ENCODE data around the gene CRBN.

GRCh38 chr3:3129579-3129978, 49.9 kb downstream of the CRBN start:
- no peak for TF ChIP-seq CTCF (conservative IDR thresholded peaks at IDR 0.05; ENCODE audit: low read depth, low read length)
- no peak for TF ChIP-seq EZH2phosphoT487 (IDR thresholded peaks at IDR 0.05; ENCODE audit: borderline replicate concordance, low read length)
